SK-N-MC (cell line): ENCODE results near the gene ARID1B.

ENCODE experiments used
- DNase-seq: peaks from one replicate; pipeline ENCODE4 v3.0.0-alpha.2; 2011; ENCODE audit warnings: low read depth, low spot score
- H3K27ac ChIP-seq: fragments of 200-600 bp; sonication (generic); 2 replicates; pipeline ENCODE4 v1.5.1; 2016; ENCODE audit warnings: mixed run types
- H3K36me3 ChIP-seq: fragments of 200-600 bp; sonication (generic); 2 replicates; pipeline ENCODE4 v1.6.1; 2017; ENCODE audit warnings: antibody characterized with exemption, low read length, mixed read lengths; ENCODE audit not compliant: insufficient read depth
- H3K4me3 ChIP-seq: fragments of 200-600 bp; sonication (generic); 2 replicates; pipeline ENCODE4 v1.5.1; 2016
- H3K9ac ChIP-seq: fragments of 200-600 bp; sonication (generic); 2 replicates; pipeline ENCODE4 v1.8.0; 2017; ENCODE audit warnings: mixed run types, mixed read lengths; ENCODE audit not compliant: insufficient read length
- H3K9me3 ChIP-seq: fragments of 200-600 bp; sonication (generic); 2 replicates; pipeline ENCODE4 v1.6.1; 2017; ENCODE audit warnings: low read depth, mild to moderate bottlenecking, antibody characterized with exemption, low read length, moderate library complexity, mixed read lengths
- EZH2 ChIP-seq: fragments of 200-600 bp; sonication (generic); IDR thresholded peaks from one replicate; pipeline ENCODE4 v1.6.1; 2017; ENCODE audit warnings: antibody characterized with exemption
- FOXP2 ChIP-seq: optimal IDR thresholded peaks from 2 replicates; pipeline ENCODE3; 2011; ENCODE audit warnings: mild to moderate bottlenecking, moderate library complexity; ENCODE audit not compliant: insufficient read depth; ENCODE audit errors: extremely low read length, control extremely low read depth
- POLR2AphosphoS5 ChIP-seq: IDR thresholded peaks from 2 replicates; pipeline ENCODE4 v1.6.1; 2012; ENCODE audit warnings: mild to moderate bottlenecking, low read depth, low read length, borderline replicate concordance

ARID1B gene

DNA sequence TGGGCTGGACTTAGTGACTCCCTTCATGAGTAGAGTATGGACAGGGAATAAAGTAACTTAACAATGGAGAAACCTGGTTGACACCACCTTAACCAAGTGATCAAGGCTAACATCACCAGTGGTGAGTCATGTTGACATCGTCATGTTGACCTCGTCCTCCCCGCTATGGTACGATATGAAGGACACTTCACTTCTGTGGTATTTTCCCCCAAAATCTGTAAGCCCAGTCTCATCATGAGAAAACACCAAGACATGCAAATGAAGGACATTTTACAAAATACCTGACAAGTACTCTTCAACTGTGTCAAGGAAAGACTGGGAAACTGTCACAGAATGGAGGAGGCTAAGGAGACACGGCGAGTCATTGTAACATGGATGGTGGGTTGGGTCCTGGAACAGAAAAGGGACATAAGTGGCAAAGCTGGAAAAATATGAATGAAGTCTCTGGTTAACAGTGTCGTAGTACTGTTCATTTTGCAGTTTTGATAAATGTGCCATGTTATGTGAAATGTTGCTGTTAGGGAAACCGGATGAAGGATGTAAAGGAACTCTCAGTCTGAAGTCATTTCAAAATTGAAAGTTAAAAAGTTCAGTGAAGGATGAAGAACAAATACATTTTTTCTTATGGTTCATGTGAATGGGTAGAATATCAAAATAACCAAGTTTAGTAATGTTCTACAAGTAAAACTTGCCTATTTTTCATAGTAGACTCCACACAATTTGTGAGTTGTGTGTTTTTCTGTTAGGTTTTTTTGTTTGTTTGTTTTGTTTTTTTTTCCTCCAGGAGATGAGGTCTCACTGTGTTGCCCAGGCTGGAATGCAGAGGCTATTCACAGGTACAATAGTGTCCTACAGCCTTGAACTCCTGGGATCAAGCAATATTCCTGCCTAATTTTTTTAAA is 298.6 kb downstream of the ARID1B start:
- H3K9me3 ChIP-seq = no peaks in the 10 kb centered on the region
- DNase-seq = no peak
- no peak overlapping the region for H3K4me3 ChIP-seq
- H3K36me3 ChIP-seq = peaks cover 16% of the 10 kb centered on the region; the same call in 1 of the 2 replicates
- TF ChIP-seq POLR2AphosphoS5 = no peak
- TF ChIP-seq EZH2 = no peak
- TF ChIP-seq FOXP2 = no peak
- H3K9ac ChIP-seq = no peak overlapping the region
- H3K27ac ChIP-seq = no peak overlapping the region

DNA sequence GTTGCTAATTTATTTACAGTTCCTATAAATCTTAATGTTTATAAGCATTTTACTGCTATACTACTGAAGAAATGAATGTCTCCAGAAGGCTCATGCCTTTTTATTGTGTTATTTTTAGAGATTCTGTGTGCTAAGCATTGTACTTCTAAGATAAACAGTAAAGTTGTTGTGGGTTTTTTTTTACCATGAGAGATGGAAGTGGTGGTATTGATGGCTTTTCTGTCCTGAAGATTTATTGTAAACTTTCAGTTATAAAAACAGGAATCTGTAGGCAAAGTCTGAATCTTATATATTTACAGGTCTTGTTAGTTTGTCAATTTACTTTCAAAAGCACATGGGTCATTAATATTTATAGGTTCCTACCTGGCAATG is 299.3 kb downstream of the ARID1B start:
- Histone ChIP-seq H3K9ac (no peak overlapping the region), H3K36me3 (peaks cover 16% of the 10 kb centered on the region; the same call in 1 of the 2 replicates), H3K27ac (no peak overlapping the region), H3K4me3 (no peak overlapping the region), H3K9me3 (no peaks in the 10 kb centered on the region)
- no peak for DNase-seq
- no peak for TF ChIP-seq EZH2
- no peak for TF ChIP-seq FOXP2
- no peak for TF ChIP-seq POLR2AphosphoS5

GRCh38 chr6:157077251-157077650 is 300.1 kb downstream of the ARID1B start:
- TF ChIP-seq FOXP2 = no peak
- no peak for TF ChIP-seq EZH2
- TF ChIP-seq POLR2AphosphoS5 = no peak
- H3K9ac ChIP-seq = no peak overlapping the region
- no peak for DNase-seq

DNA sequence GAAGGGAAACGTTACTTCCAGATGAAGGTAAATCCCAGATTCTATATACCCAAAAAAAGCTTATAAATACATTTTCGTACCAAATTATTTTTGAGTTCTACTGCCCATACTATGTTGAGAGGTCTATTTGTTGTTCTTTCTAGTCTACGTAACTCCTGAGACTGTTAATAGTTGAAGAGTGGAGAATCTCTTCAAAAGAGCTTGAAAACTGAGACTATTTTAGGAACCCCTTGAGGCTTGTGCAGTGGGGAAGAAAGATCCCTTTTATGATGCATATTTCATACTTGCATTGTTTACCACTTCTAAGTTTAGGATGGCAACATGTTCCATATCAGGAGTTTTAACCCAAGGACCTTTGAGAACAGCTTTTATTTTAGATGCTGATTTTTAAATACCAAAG is 301.1 kb downstream of the ARID1B start:
- H3K9ac ChIP-seq = no peak overlapping the region

More at GRCh38 chr6:157077251-157077650, 300.1 kb downstream of the ARID1B start:
- H3K4me3 ChIP-seq = no peak overlapping the region
- no peaks in the 10 kb centered on the region for H3K9me3 ChIP-seq
- H3K36me3 ChIP-seq = peaks cover 16% of the 10 kb centered on the region; the same call in 1 of the 2 replicates
- no peak overlapping the region for H3K27ac ChIP-seq

GRCh38 chr6:157079277-157079676 is 302.1 kb downstream of the ARID1B start:
- no peak overlapping the region for H3K9ac ChIP-seq
- peaks cover 7% of the 10 kb centered on the region for H3K36me3 ChIP-seq

More for the DNA sequence above, 301.1 kb downstream of the ARID1B start:
- no peak for DNase-seq
- Histone ChIP-seq H3K4me3 (no peak overlapping the region), H3K9me3 (no peaks in the 10 kb centered on the region), H3K27ac (peak overlapping the region; percentile 54), H3K36me3 (peaks cover 15% of the 10 kb centered on the region; the same call in 1 of the 2 replicates)
- TF ChIP-seq EZH2 (no peak), POLR2AphosphoS5 (no peak), FOXP2 (no peak)

GRCh38 chr6:157079771-157080170 is 302.6 kb downstream of the ARID1B start:
- no peak overlapping the region for H3K4me3 ChIP-seq
- no peak for DNase-seq
- no peak for TF ChIP-seq EZH2
- no peak overlapping the region for H3K9ac ChIP-seq
- no peak overlapping the region for H3K27ac ChIP-seq
- H3K36me3 ChIP-seq = peaks cover 12% of the 10 kb centered on the region
- H3K9me3 ChIP-seq = no peaks in the 10 kb centered on the region

More at GRCh38 chr6:157079277-157079676, 302.1 kb downstream of the ARID1B start:
- DNase-seq = no peak
- H3K4me3 ChIP-seq = no peak overlapping the region
- no peak for TF ChIP-seq EZH2
- no peak for TF ChIP-seq POLR2AphosphoS5
- TF ChIP-seq FOXP2 = no peak
- no peaks in the 10 kb centered on the region for H3K9me3 ChIP-seq
- no peak overlapping the region for H3K27ac ChIP-seq

DNA sequence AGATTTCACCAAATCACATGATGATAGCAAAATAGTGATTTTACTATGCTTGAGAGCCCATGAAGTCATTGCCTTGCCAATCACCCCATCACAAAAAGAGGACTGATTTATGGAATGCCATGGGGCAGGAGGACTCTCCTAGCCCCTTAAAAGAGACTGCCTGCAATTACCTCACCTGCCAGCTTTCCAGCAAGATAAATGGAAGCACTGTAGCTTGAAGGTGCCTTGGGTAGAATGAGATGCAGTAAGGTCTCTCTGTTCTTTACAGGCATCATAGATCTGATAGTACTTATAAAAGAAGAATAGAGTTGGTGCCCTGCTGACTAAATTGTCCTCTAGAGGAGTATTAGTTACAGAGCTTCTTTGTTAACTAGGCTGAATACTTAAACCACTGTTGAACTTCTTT is 303.8 kb downstream of the ARID1B start:
- Histone ChIP-seq H3K9me3 (no peaks in the 10 kb centered on the region), H3K9ac (no peak overlapping the region), H3K36me3 (peaks cover 13% of the 10 kb centered on the region), H3K27ac (no peak overlapping the region), H3K4me3 (no peak overlapping the region)
- no peak for DNase-seq
- TF ChIP-seq POLR2AphosphoS5 = no peak
- no peak for TF ChIP-seq EZH2
- TF ChIP-seq FOXP2 = no peak

DNA sequence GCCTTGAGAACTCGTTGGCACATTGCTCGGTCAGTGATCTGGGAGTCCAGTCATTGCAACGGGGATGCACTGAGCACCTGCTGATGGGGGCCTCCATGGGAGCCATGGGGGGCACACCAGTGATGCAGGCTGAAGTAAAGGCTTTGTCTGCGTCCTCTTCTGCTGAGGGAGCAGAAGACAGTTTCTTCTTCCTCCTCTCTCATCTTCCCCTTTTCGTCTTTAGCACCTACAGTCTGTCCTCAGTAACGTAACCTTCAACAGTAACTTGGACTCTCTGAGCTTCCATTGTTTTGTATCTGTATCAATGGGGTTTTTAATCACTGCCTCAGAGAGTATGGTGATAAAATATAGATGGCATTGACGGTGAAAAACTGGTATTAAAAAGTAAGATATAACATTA is 306.2 kb downstream of the ARID1B start:
- no peak for DNase-seq
- Histone ChIP-seq H3K4me3 (no peak overlapping the region), H3K9me3 (no peaks in the 10 kb centered on the region), H3K9ac (no peak overlapping the region), H3K27ac (no peak overlapping the region), H3K36me3 (peaks cover 25% of the 10 kb centered on the region)
- TF ChIP-seq EZH2 (no peak), POLR2AphosphoS5 (no peak), FOXP2 (no peak)

DNA sequence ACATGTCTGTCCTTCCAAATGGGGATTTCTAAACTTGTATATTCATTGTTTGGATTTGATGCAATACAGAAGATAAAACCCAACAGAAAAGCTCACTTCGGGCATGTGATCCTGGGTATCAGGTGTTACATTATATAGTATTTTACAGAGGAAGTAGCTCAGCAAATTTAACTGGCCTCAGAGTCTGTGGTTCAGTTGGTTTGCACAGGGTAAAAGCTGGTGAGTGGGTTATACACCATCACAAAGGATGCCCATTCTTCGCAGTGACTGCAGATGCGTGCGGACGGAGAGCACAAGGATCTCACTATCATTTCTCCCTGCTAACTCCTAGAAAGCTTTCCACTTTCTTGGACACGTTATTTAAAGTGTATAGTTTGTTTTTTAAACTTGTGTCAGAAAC is 309.5 kb downstream of the ARID1B start:
- H3K36me3 ChIP-seq = peaks cover 32% of the 10 kb centered on the region
- H3K27ac ChIP-seq = no peak overlapping the region
- TF ChIP-seq FOXP2 (no peak), EZH2 (no peak), POLR2AphosphoS5 (no peak)
- DNase-seq = no peak
- H3K9me3 ChIP-seq = no peaks in the 10 kb centered on the region
- no peak overlapping the region for H3K9ac ChIP-seq
- no peak overlapping the region for H3K4me3 ChIP-seq
